ENCODE data around the gene EHMT1.

- TF ChIP-seq CTCF (IDR thresholded peaks at IDR 0.05; ENCODE audit: poor library complexity): no peak
- no peak for TF ChIP-seq EZH2 (IDR thresholded peaks at IDR 0.05; ENCODE audit: borderline replicate concordance)
Observed at GRCh38 chr9:137791947-137792346, 173.1 kb downstream of the EHMT1 start.
